Stimulated activated effector memory CD8-positive, alpha-beta T cell treated with anti-CD3 and anti-CD28 coated beads, Interleukin-12 subunit alpha, Interleukin-12 subunit beta, amount 100 ng/mL, for 72 hours (primary cell): ENCODE measurements around the gene KIF19.
"Not testable (repeated sequence)": the region's sequence is repeated elsewhere in the genome, so short reads cannot be mapped to it uniquely, and the experiment has no call there.

Source experiments
- ATAC-seq: fragments of 150-1000 bp; cut with Tn5 transposase; 2 replicates; pipeline ENCODE4 v1.10.0; 2021
- DNase-seq, 2 donors: peaks; one replicate each; pipeline ENCODE4 v3.0.0; 2021 to 2022; ENCODE audit warnings: low spot score in 2 of 2
- H3K27ac Mint-ChIP-seq: one replicate; pipeline ENCODE4 v1.8.0; 2022; ENCODE audit warnings: mild to moderate bottlenecking, mixed read lengths
- H3K36me3 Mint-ChIP-seq: one replicate; pipeline ENCODE4 v1.8.0; 2022; ENCODE audit warnings: mild to moderate bottlenecking, mixed read lengths
- H3K4me1 Mint-ChIP-seq: one replicate; pipeline ENCODE4 v1.8.0; 2022; ENCODE audit warnings: mixed read lengths
- H3K4me3 Mint-ChIP-seq: one replicate; pipeline ENCODE4 v1.8.0; 2022; ENCODE audit warnings: mild to moderate bottlenecking, mixed read lengths
- H3K9me3 Mint-ChIP-seq: one replicate; pipeline ENCODE4 v1.8.0; 2022; ENCODE audit warnings: mixed read lengths

KIF19 gene, protein sequence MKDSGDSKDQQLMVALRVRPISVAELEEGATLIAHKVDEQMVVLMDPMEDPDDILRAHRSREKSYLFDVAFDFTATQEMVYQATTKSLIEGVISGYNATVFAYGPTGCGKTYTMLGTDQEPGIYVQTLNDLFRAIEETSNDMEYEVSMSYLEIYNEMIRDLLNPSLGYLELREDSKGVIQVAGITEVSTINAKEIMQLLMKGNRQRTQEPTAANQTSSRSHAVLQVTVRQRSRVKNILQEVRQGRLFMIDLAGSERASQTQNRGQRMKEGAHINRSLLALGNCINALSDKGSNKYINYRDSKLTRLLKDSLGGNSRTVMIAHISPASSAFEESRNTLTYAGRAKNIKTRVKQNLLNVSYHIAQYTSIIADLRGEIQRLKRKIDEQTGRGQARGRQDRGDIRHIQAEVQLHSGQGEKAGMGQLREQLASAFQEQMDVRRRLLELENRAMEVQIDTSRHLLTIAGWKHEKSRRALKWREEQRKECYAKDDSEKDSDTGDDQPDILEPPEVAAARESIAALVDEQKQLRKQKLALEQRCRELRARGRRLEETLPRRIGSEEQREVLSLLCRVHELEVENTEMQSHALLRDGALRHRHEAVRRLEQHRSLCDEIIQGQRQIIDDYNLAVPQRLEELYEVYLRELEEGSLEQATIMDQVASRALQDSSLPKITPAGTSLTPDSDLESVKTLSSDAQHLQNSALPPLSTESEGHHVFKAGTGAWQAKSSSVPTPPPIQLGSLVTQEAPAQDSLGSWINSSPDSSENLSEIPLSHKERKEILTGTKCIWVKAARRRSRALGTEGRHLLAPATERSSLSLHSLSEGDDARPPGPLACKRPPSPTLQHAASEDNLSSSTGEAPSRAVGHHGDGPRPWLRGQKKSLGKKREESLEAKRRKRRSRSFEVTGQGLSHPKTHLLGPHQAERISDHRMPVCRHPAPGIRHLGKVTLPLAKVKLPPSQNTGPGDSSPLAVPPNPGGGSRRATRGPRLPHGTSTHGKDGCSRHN

DNA sequence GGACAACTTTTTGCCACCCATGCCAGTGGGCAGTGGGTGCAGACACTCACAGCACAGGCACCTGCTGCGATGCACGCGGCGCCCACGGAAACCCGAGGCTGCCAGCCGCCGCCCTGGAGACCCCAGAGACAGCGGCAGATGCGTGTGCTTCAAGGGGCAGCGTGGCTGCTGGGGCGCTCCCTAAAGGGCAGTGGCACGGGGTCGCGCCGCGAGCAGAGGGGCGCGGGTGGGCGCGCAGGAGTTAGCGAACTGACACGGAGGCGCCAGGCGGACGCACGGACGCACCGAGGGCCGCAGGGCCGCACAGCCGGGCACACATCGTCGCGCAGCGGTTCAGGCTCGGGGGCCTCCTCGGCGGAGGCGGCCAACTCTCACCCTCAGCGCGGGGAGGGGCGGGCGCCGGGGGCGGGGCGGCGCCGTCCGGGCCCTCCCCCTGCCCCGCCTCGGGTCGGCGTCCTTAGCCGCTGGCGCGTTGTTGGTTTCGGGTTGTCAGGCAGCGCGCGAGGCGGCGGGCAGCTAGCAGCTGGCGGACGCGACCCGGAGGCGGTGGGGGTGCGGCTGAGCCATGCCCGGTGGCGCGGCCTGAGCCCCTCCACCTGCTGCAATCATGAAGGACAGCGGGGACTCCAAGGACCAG lies at the start of gene KIF19:
KIF19 (plus strand) TSS at position 484 of the 637 bp plus-strand sequence; CDS start at position 608, 124 bp downstream.
- H3K9me3 Mint-ChIP-seq, result no peaks in the 10 kb centered on the region
- H3K4me1 Mint-ChIP-seq, result peaks cover 32% of the 10 kb centered on the region
- H3K4me3 Mint-ChIP-seq, result peak within 1 kb of the TSS; percentile 57
- no peak within 1 kb of the TSS for H3K27ac Mint-ChIP-seq
- DNase-seq (peak; percentile 57 to 72), ATAC-seq (peak; percentile 92)
- no peaks in the 10 kb centered on the region for H3K36me3 Mint-ChIP-seq

DNA sequence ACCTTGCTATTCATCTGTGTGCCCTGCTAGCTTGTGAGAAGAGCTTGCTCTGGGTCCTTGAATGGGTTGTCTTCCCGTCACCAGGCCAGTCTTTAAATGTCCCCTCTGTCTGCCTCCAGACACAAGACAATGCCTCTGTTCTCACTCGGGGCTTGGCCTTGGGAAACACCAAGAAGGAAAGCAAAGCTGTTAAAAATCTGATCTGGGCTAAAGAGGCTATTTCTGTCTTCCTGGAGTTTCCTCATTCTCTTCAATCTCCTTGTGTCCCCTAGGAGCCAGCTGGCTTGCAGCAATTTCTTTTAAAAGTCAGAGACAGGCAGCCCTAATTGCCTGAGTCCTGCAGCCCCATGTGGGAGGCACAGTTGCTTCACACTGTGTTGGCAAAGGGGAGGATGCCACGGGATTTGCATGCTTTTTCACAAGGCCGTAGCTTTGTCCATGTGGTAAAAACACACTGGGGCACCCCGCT lies 49.5 kb upstream of the KIF19 start:
- Mint-ChIP-seq H3K4me1 (peaks cover 49% of the 10 kb centered on the region), H3K9me3 (no peaks in the 10 kb centered on the region), H3K4me3 (no peak overlapping the region), H3K36me3 (peaks cover 6% of the 10 kb centered on the region), H3K27ac (peak overlapping the region; percentile 85)
- no peak for ATAC-seq
- no peak for DNase-seq

DNA sequence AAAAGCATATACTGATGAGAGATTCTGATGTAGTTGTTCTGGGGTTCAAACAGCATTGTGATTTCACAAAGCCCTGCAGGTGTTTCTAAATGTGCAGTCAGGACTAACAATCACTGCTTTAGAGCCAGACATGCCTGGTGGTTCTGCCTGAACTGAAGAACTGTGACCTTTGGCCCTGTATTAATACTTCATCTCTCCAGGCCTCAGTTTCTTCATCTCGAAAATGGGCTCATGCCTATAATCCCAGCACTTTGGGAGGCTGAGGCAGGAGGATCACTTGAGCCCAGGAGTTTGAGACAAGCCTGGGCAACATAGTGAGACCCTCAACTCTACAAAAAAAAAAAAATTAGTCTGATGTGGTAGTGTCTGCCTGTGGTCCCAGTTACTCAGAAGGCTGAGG lies 48.1 kb upstream of the KIF19 start:
- H3K4me1 Mint-ChIP-seq, result peaks cover 63% of the 10 kb centered on the region
- DNase-seq (no peak), ATAC-seq (no peak)
- no peaks in the 10 kb centered on the region for H3K9me3 Mint-ChIP-seq
- H3K4me3 Mint-ChIP-seq, result no peak overlapping the region
- peak overlapping the region; percentile 85 for H3K27ac Mint-ChIP-seq
- peaks cover 9% of the 10 kb centered on the region for H3K36me3 Mint-ChIP-seq

DNA sequence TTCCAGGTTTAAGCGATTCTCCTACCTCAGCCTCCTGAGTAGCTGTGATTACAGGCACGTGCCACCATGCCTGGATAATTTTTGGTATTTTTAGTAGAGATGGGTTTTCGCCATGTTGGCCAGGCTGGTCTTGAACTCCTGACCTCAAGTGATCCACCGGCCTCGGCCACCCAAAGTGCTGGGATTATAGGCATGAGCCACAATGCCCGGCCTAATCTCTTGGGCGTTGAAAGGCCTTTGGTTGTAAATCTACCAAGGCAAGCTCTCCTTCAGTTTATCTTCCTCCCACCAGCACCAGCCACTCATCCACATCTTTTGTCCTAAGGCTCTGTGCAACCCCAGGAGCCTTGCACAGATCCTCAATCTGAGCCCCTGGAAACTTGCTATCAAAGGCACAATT lies 46.4 kb upstream of the KIF19 start:
- ATAC-seq, H3K36me3 Mint-ChIP-seq, DNase-seq, H3K9me3 Mint-ChIP-seq: not testable (repeated sequence)
- Mint-ChIP-seq H3K4me3 (peak overlapping the region; percentile 46), H3K27ac (peak overlapping the region; percentile 95), H3K4me1 (peaks cover 54% of the 10 kb centered on the region)

DNA sequence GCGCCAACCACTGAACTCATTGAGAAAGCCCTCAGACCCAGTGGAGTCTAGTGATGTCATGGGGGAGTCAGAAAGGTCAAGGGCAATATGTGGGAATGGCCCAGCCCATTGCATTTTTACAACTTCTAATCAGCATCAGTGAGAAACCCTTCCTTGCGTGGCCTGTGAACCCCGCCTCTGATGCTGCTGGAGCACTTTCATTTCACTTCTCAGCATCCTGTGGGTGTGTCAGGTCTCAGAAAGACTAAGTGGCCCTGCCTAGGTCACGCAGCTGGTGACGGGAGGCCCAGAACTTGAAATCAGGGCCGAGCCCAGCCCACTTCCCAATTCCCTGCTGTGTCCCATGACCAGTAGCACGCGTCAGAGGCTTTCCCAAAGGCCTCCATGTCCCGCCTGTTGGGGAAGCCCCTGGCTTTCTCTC lies 45.9 kb upstream of the KIF19 start:
- peaks cover 54% of the 10 kb centered on the region for H3K4me1 Mint-ChIP-seq
- peaks cover 8% of the 10 kb centered on the region for H3K36me3 Mint-ChIP-seq
- DNase-seq (peak in 1 of 2 donors; percentile 74), ATAC-seq (peak; percentile 78)
- H3K4me3 Mint-ChIP-seq, result peak overlapping the region; percentile 46
- peak overlapping the region; percentile 95 for H3K27ac Mint-ChIP-seq
- H3K9me3 Mint-ChIP-seq, result no peaks in the 10 kb centered on the region

DNA sequence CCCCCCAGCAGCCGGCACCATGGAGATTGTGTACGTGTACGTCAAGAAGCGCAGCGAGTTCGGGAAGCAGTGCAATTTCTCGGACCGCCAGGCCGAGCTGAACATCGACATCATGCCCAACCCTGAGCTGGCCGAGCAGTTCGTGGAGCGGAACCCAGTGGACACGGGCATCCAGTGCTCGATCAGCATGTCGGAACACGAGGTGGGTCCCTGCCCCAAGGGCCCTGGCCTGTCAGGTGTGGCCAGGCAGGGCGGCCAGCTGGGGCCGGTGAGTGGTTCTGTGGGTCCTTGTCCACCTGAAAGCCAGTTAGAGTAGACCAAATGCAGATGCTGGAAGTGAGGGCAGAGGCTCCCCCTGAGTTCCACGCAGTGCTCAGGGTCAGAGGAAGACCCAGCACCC lies 44.2 kb upstream of the KIF19 start:
- H3K36me3 Mint-ChIP-seq, result peaks cover 8% of the 10 kb centered on the region
- H3K4me1 Mint-ChIP-seq, result peaks cover 46% of the 10 kb centered on the region
- DNase-seq (no peak), ATAC-seq (no peak)
- H3K4me3 Mint-ChIP-seq, result no peak overlapping the region
- peak overlapping the region; percentile 95 for H3K27ac Mint-ChIP-seq
- H3K9me3 Mint-ChIP-seq, result no peaks in the 10 kb centered on the region

DNA sequence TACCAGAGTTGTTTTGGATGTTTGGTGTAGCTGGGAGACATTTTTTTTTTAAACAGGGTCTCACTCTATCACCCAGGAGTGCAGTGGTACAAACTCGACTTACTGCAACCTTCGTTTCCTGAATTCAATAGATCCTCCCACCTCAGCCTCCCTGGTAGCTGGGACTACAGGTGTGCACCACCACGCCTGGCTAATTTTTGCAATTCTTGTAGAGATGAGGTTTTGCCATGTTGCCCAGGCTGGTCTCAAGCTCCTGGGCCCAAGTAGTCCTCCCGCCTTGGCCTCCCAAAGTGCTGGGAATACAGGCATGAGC lies 43.8 kb upstream of the KIF19 start:
- H3K4me1 Mint-ChIP-seq, result peaks cover 49% of the 10 kb centered on the region
- H3K4me3 Mint-ChIP-seq, result peak overlapping the region; percentile 55
- ATAC-seq, H3K36me3 Mint-ChIP-seq, DNase-seq, H3K9me3 Mint-ChIP-seq: not testable (repeated sequence)
- H3K27ac Mint-ChIP-seq, result peak overlapping the region; percentile 95

DNA sequence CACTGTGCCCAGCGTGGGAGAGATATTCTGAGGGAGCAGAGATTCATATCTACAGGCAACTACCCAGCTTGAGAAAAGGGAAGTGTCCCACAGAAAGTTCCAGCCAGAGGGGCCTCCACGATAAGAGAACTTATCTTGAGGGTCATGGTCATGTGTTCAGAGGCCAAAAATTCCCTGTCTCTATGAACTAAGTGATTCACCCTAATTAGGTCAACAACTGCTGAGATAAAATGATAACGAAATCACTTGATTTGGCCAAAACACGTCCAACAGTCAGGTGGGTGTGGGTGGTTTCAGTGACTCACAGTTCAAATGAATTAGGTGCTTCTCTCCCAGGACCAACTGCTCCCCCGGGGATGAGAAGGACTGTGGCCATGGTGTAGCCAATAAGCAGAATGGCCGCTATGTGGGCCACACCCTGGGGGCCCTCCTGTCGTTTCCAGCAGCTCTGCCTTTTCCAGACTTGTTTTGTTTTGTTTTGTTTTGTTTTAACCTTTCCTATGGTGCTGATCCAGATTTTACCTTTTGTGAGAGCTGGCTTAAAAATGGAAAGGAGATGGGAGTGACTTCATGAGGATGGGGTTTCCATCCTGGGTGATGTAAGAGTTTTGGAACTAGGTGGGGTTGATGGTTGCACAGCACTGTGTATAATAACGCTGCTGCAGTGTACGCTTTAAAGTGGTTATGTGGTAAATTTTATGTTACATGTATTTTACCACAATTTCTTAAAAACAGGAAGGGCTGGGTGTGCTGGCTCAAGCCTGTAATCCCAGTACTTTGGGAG lies 43.2 kb upstream of the KIF19 start:
- peak; percentile 85 for ATAC-seq
- DNase-seq, result peak; percentile 31 to 80
- peaks cover 8% of the 10 kb centered on the region for H3K36me3 Mint-ChIP-seq
- H3K4me3 Mint-ChIP-seq, result peak overlapping the region; percentile 55
- peak overlapping the region; percentile 95 for H3K27ac Mint-ChIP-seq
- peaks cover 54% of the 10 kb centered on the region for H3K4me1 Mint-ChIP-seq
- H3K9me3 Mint-ChIP-seq, result no peaks in the 10 kb centered on the region

DNA sequence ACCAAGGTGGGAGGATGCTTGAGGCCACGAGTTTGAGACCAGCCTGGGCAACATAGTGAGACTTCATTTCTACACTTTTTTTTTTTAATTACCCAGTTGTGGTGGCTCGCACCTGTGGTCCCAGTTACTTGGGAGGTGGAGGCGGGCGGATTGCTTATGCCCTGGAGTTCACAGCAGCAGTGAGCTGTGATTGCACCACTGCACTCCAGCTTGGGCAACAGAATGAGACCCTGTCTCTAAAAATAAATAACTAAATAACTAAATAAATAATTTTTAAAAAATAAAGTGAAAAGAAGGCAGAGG lies 42.7 kb upstream of the KIF19 start:
- H3K27ac Mint-ChIP-seq, result peak overlapping the region; percentile 95
- ATAC-seq (no peak), DNase-seq (no peak)
- peaks cover 59% of the 10 kb centered on the region for H3K4me1 Mint-ChIP-seq
- peak overlapping the region; percentile 55 for H3K4me3 Mint-ChIP-seq
- H3K36me3 Mint-ChIP-seq, result peaks cover 8% of the 10 kb centered on the region
- no peaks in the 10 kb centered on the region for H3K9me3 Mint-ChIP-seq

DNA sequence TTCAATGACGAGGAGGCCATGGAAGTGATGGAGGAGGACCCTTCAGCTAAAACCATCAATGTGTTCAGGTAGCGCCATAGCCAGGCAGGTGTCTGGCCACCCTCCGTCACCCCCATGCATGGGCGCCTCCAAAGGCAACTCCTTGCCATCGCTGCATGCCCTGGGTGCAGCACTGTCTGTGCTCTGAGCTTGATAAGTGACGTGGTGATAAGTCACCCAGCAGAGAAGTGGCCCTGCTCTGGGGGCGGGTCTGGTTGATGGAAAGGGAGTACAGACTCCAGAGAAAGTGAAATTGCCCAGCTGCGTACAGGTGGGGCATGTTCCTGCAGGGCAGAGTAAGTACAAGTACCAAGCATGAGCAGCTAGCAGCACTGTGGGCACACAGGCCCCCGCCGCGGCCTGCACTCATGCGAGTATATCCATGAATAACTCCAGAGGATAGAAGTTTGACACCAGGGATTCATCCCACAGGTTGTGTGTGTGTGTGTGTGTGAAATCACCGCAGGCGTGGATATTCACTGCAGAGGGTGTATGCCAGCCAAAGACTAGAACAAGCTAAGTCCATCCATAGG lies 38.9 kb upstream of the KIF19 start:
- DNase-seq, result no peak
- Mint-ChIP-seq H3K27ac (peak overlapping the region; percentile 43), H3K4me3 (no peak overlapping the region), H3K36me3 (peaks cover 8% of the 10 kb centered on the region), H3K4me1 (peaks cover 56% of the 10 kb centered on the region), H3K9me3 (no peaks in the 10 kb centered on the region)
- no peak for ATAC-seq

DNA sequence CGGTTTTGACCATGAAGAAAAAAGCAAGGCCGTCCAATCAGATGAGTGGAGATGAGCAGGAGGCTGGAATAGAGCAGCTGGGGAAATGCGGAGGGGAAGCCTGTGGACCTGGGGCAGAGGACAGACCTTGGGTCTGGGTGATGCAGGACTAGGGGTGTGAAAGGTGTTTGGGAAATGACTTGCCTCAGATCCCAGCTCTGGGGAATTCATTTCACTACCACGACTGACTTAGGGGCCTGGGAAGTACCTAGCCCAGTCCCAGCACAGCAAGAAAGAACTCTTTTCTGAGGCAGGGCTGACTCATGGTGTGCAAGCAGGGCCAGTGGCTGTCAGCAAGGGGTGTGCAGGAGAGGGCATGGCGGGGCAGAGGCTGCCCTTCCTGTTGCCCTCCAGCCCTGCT lies 37.2 kb upstream of the KIF19 start:
- H3K27ac Mint-ChIP-seq, result peak overlapping the region; percentile 81
- H3K4me1 Mint-ChIP-seq, result peaks cover 44% of the 10 kb centered on the region
- no peaks in the 10 kb centered on the region for H3K9me3 Mint-ChIP-seq
- ATAC-seq, result peak; percentile 98
- DNase-seq, result peak; percentile 30 to 74
- H3K36me3 Mint-ChIP-seq, result no peaks in the 10 kb centered on the region
- peak overlapping the region; percentile 35 for H3K4me3 Mint-ChIP-seq

DNA sequence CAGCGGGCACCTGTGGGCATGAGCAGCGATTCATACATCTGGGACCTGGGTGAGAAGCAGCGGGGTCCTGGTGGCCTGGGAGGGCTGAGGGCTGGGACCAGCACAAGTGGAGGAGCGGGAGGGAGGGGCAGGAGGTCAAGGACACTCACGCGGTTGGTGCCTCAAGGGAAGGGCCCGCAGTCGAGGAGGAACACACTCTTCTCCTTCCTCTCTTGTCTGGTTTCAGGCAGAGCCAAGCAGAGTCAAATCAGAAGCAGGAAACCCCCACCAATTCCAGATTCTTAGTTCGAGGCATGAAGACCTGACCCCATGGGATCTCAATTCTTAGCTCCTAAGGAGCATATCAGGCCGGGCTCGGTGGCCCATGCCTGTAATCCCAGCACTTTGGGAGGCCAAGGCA lies 36.3 kb upstream of the KIF19 start:
- Mint-ChIP-seq H3K27ac (peak overlapping the region; percentile 81), H3K9me3 (no peaks in the 10 kb centered on the region), H3K4me1 (peaks cover 42% of the 10 kb centered on the region), H3K36me3 (no peaks in the 10 kb centered on the region), H3K4me3 (peak overlapping the region; percentile 35)
- DNase-seq (no peak), ATAC-seq (no peak)

DNA sequence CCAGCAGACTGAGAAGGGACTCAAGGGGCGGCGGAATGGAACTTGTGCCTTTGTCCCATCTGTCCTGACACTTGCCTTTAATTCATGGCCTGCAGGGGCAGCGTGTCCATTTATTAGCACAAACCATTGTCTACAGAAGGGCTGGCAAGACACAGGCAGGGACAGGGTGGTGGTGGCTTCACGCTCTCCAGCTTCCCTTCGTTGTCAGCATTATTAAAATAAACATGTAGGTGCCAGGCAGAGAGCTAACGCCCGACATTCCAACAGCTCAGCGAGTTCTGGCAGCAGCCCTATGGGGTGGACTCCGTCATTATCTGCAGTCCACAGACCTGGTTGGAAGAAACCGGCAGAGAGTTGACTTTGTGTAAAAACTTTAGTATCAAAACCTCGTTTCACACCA lies 35.7 kb upstream of the KIF19 start:
- DNase-seq (no peak), ATAC-seq (no peak)
- Mint-ChIP-seq H3K27ac (no peak overlapping the region), H3K4me1 (peaks cover 37% of the 10 kb centered on the region), H3K9me3 (no peaks in the 10 kb centered on the region), H3K4me3 (no peak overlapping the region), H3K36me3 (no peaks in the 10 kb centered on the region)

DNA sequence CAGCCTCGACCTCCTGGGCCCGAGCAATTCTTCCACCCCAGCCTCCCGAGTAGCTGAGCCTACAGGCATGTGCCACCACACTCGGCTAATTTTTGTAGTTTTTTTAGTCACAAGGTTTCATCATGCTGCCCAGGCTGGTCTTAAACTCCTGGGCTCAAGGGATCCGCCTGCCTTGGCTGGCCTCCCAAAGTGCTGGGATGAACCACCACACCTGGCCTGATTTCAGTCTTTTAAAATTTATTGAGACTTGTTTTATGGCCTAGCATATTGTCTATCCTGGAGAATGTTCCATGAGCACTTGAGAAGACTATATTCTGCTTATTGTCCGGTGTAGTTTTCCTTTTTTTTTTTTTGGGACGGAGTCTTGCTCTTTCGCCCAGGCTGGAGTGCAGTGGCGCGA lies 33.5 kb upstream of the KIF19 start:
- Mint-ChIP-seq H3K4me1 (peaks cover 39% of the 10 kb centered on the region), H3K9me3 (no peaks in the 10 kb centered on the region), H3K36me3 (no peaks in the 10 kb centered on the region), H3K4me3 (no peak overlapping the region), H3K27ac (no peak overlapping the region)
- DNase-seq (no peak), ATAC-seq (no peak)
